HEK293 (cell line): Measurements from ENCODE around the gene PRSS35.

ENCODE experiments used
- CTCF ChIA-PET: fragments of 350-600 bp; formaldehyde crosslinking; extraction: SDS; loops from one replicate; lab custom pipeline; 2021; ENCODE audit warnings: antibody characterized with exemption; lab: Yijun Ruan, JAX
- POLR2A ChIA-PET: fragments of 300-600 bp; formaldehyde crosslinking; extraction: SDS; loops from one replicate; lab custom pipeline; 2020; ENCODE audit warnings: antibody characterized with exemption, inconsistent platforms; lab: Yijun Ruan, JAX
- H3K27ac ChIP-seq: fragments of 200-500 bp; sonication (Bioruptor generic); 2 replicates; pipeline ENCODE4 v1.5.1; 2014; ENCODE audit warnings: low read depth, low read length, control low read depth, inconsistent platforms; ENCODE audit errors: extremely low read depth
- H3K36me3 ChIP-seq, 2 experiments: fragments of 200-500 bp in 1 of 2; sonication (Bioruptor generic) in 1 of 2; 1 replicate in 1 of 2; 2 replicates in 1 of 2; pipeline ENCODE4 v1.5.1; 2014 to 2017; ENCODE audit warnings: inconsistent platforms in 2 of 2, low read length in 2 of 2; ENCODE audit not compliant: control insufficient read depth in 2 of 2, insufficient read depth in 1 of 2
- H3K4me1 ChIP-seq: fragments of 200-500 bp; sonication (Bioruptor generic); 2 replicates; pipeline ENCODE4 v1.5.1; 2014; ENCODE audit warnings: mild to moderate bottlenecking, low read length, inconsistent platforms; ENCODE audit not compliant: control insufficient read depth, insufficient read depth
- H3K4me3 ChIP-seq: 2 replicates; pipeline ENCODE4 v1.5.1; 2011; ENCODE audit warnings: low read depth, mild to moderate bottlenecking, control low read depth, low read length, moderate library complexity
- H3K9me3 ChIP-seq: fragments of 200-500 bp; sonication (Bioruptor generic); 2 replicates; pipeline ENCODE4 v1.5.1; 2014; ENCODE audit warnings: low read depth, low read length, inconsistent platforms; ENCODE audit not compliant: control insufficient read depth, insufficient read depth
- AEBP2 ChIP-seq: fragments of 450-650 bp; formaldehyde crosslinking; IDR thresholded peaks from 2 replicates; pipeline ENCODE4 v1.5.1; 2016; ENCODE audit warnings: missing biosample characterization, missing genetic modification characterization, borderline replicate concordance
- HIC1 ChIP-seq: fragments of 450-650 bp; formaldehyde crosslinking; IDR thresholded peaks from 2 replicates; pipeline ENCODE4 v1.5.1; 2016; ENCODE audit warnings: missing biosample characterization, missing genetic modification characterization
- INSM2 ChIP-seq: fragments of 450-650 bp; formaldehyde crosslinking; IDR thresholded peaks from 2 replicates; pipeline ENCODE4 v1.5.1; 2016; ENCODE audit warnings: missing biosample characterization, missing genetic modification characterization
- MZF1 ChIP-seq: fragments of 450-650 bp; formaldehyde crosslinking; IDR thresholded peaks from 2 replicates; pipeline ENCODE4 v1.5.1; 2017; ENCODE audit warnings: missing biosample characterization, missing genetic modification characterization, borderline replicate concordance
- PRDM1 ChIP-seq: fragments of 450-650 bp; formaldehyde crosslinking; IDR thresholded peaks from 2 replicates; pipeline ENCODE4; 2016; ENCODE audit warnings: missing biosample characterization, missing genetic modification characterization
- PRDM6 ChIP-seq: fragments of 450-650 bp; formaldehyde crosslinking; IDR thresholded peaks from 2 replicates; pipeline ENCODE4 v1.5.1; 2017; ENCODE audit warnings: missing biosample characterization, missing genetic modification characterization
- TRIM28 ChIP-seq: IDR thresholded peaks from 2 replicates; pipeline ENCODE4 v1.6.1; 2011; ENCODE audit warnings: low read length, control low read depth, borderline replicate concordance
- ZBTB20 ChIP-seq: fragments of 450-650 bp; formaldehyde crosslinking; IDR thresholded peaks from 2 replicates; pipeline ENCODE4 v1.5.1; 2016; ENCODE audit warnings: missing biosample characterization, missing genetic modification characterization
- ZFP69B ChIP-seq: fragments of 450-650 bp; formaldehyde crosslinking; IDR thresholded peaks from 2 replicates; pipeline ENCODE4 v1.5.1; 2016; ENCODE audit warnings: missing biosample characterization, missing genetic modification characterization
- ZNF148 ChIP-seq: fragments of 450-650 bp; formaldehyde crosslinking; IDR thresholded peaks from 2 replicates; pipeline ENCODE4 v1.5.0; 2017; ENCODE audit warnings: missing biosample characterization, missing genetic modification characterization, borderline replicate concordance
- ZNF184 ChIP-seq: fragments of 450-650 bp; IDR thresholded peaks from 2 replicates; pipeline ENCODE4 v1.5.1; 2018; ENCODE audit warnings: missing biosample characterization, mild to moderate bottlenecking, missing genetic modification characterization
- ZNF211 ChIP-seq: fragments of 450-650 bp; formaldehyde crosslinking; IDR thresholded peaks from 2 replicates; pipeline ENCODE4 v1.5.1; 2016; ENCODE audit warnings: low read depth, missing biosample characterization, missing genetic modification characterization
- ZNF48 ChIP-seq: fragments of 450-650 bp; formaldehyde crosslinking; IDR thresholded peaks from 2 replicates; pipeline ENCODE4 v1.5.1; 2016; ENCODE audit warnings: missing biosample characterization, missing genetic modification characterization
- ZNF501 ChIP-seq: fragments of 450-650 bp; formaldehyde crosslinking; IDR thresholded peaks from 2 replicates; pipeline ENCODE4 v1.5.1; 2016; ENCODE audit warnings: missing biosample characterization, missing genetic modification characterization
- ZNF514 ChIP-seq: fragments of 450-650 bp; formaldehyde crosslinking; IDR thresholded peaks from 2 replicates; pipeline ENCODE4 v1.5.1; 2016; ENCODE audit warnings: missing biosample characterization, missing genetic modification characterization
- ZNF521 ChIP-seq: fragments of 450-650 bp; formaldehyde crosslinking; IDR thresholded peaks from 2 replicates; pipeline ENCODE4 v1.5.1; 2017; ENCODE audit warnings: missing biosample characterization, mild to moderate bottlenecking, missing genetic modification characterization
- ZNF621 ChIP-seq: fragments of 450-650 bp; formaldehyde crosslinking; IDR thresholded peaks from 2 replicates; pipeline ENCODE4 v1.5.1; 2017; ENCODE audit warnings: missing biosample characterization, missing genetic modification characterization
- ZNF639 ChIP-seq: fragments of 450-650 bp; formaldehyde crosslinking; IDR thresholded peaks from 2 replicates; pipeline ENCODE4 v1.5.1; 2016; ENCODE audit warnings: missing biosample characterization, missing genetic modification characterization
- ZNF645 ChIP-seq: fragments of 450-650 bp; formaldehyde crosslinking; IDR thresholded peaks from 2 replicates; pipeline ENCODE4; 2016; ENCODE audit warnings: missing biosample characterization, missing genetic modification characterization
- ZNF791 ChIP-seq: fragments of 450-650 bp; formaldehyde crosslinking; IDR thresholded peaks from 2 replicates; pipeline ENCODE4 v1.5.1; 2016; ENCODE audit warnings: missing biosample characterization, missing genetic modification characterization

Gene PRSS35

GRCh38 chr6:83464381-83465140 lies 47.8 kb upstream of the PRSS35 start (continued):
- TF ChIP-seq PRDM6 (tag by site-specific recombination) (peak; percentile 62; the same call in 1 of the 2 replicates), ZBTB20 (no peak), PRDM1 (tag by site-specific recombination) (0 out of 2 replicates have a peak, but pooled peaks have one; percentile 10)

- CTCF ChIA-PET, result interaction anchor here (0.8 to 1.2 kb wide), 2 partner anchors 13 to 48 kb away, joined by 3 to 4 read pairs; no protein-coding TSS in a partner anchor
- Histone ChIP-seq H3K27ac (no peak overlapping the region), H3K4me3 (no peak overlapping the region), H3K4me1 (no peaks in the 10 kb centered on the region), H3K9me3 (no peaks in the 10 kb centered on the region), H3K36me3 (no peaks in the 10 kb centered on the region)
- POLR2A ChIA-PET, result no interaction called here
- TF ChIP-seq INSM2 (tag by site-specific recombination) (no peak), ZNF791 (tag by site-specific recombination) (no peak), ZNF148 (no peak), ZNF645 (tag by site-specific recombination) (no peak), ZNF501 (tag by site-specific recombination) (no peak), ZNF639 (tag by site-specific recombination) (no peak)
These were observed 46.0 kb upstream of the PRSS35 start for GRCh38 chr6:83466328-83466727.

- Histone ChIP-seq H3K27ac (no peak overlapping the region), H3K9me3 (no peaks in the 10 kb centered on the region), H3K4me3 (no peak overlapping the region), H3K36me3 (no peaks in the 10 kb centered on the region), H3K4me1 (no peaks in the 10 kb centered on the region)
- ChIA-PET CTCF (no interaction called here), POLR2A (no interaction called here)
- TF ChIP-seq ZNF184 (tag by site-specific recombination) (no peak), AEBP2 (tag by site-specific recombination) (no peak), MZF1 (tag by site-specific recombination) (no peak), HIC1 (tag by site-specific recombination) (no peak), ZNF211 (peak; percentile 9; the same call in 1 of the 2 replicates), ZNF521 (tag by site-specific recombination) (no peak), ZNF514 (tag by site-specific recombination) (no peak), ZFP69B (tag by site-specific recombination) (0 out of 2 replicates have a peak, but pooled peaks have one; percentile 65), ZNF621 (tag by site-specific recombination) (no peak), ZNF48 (no peak), TRIM28 (peak; percentile 55; the same call in 1 of the 2 replicates)
These were observed 44.7 kb upstream of the PRSS35 start for GRCh38 chr6:83467620-83468036.
